ENCODE results near the gene MPV17L2. TPM values are rescaled to one million over a fixed set of nuclear protein-coding genes. Genes with fewer than 3 reads are reported as not detected.

Gene MPV17L2
- total RNA-seq, 1 experiment from 2014 or later: 33.4 TPM

DNA sequence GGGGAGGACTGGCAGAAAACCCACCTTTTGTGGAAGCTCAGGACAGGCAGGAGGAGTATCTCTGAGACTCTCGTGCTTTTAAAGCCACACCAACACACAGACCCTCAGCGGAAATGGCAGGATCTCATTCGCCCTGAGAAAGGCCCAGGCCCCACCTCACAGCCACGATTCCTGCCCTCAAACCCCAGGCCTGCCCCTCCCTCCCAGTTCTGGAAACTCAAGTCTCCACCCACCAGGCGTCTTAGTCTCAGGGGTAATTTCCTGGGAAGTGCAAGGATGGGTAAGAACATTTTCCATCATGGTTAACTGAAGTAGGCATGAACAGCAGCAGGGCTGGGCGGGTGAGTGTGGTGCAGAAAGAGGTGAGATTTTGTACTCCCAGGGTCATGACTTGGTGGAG lies 41.2 kb downstream of the MPV17L2 start:
- DNase-seq (ENCODE audit: low read depth): no peak

- DNase-seq (ENCODE audit: low read depth): no peak
These were observed 46.3 kb downstream of the MPV17L2 start for GRCh38 chr19:18239303-18239702.

GRCh38 chr19:18245297-18245696 lies 52.3 kb downstream of the MPV17L2 start:
- DNase-seq (ENCODE audit: low read depth): no peak

Other genes starting within 250 kb of the MPV17L2 start
- gene KCNN1, start 226.1 kb upstream of the MPV17L2 start, total RNA-seq (2014; rRNA removed; shearing (Covaris generic)): 0.07 TPM in 1 of 2 replicates, not detected in the other
- 9.4 and 12.8 TPM in 2 replicates for gene ARRDC2, start 185.0 kb upstream of the MPV17L2 start, total RNA-seq (2014; rRNA removed; shearing (Covaris generic))
- 2.3 and 3.8 TPM in 2 replicates for gene IL12RB1, start 106.3 kb upstream of the MPV17L2 start, total RNA-seq (2014; rRNA removed; shearing (Covaris generic))
- gene MAST3, start 95.4 kb upstream of the MPV17L2 start, total RNA-seq (2014; rRNA removed; shearing (Covaris generic)): 2.3 and 4.6 TPM in 2 replicates
- 21.4 and 21.7 TPM in 2 replicates for gene PIK3R2, start 40.1 kb upstream of the MPV17L2 start, total RNA-seq (2014; rRNA removed; shearing (Covaris generic))
- gene IFI30, start 19.4 kb upstream of the MPV17L2 start, total RNA-seq (2014; rRNA removed; shearing (Covaris generic)): 81.2 and 112 TPM in 2 replicates
- 3.4 and 5.6 TPM in 2 replicates for gene RAB3A, start 10.8 kb downstream of the MPV17L2 start, total RNA-seq (2014; rRNA removed; shearing (Covaris generic))
- 0.07 and 0.15 TPM in 2 replicates for gene PDE4C, start 33.2 kb downstream of the MPV17L2 start, total RNA-seq (2014; rRNA removed; shearing (Covaris generic))
- 0.10 TPM in 1 of 2 replicates, not detected in the other for gene IQCN, start 81.2 kb downstream of the MPV17L2 start, total RNA-seq (2014; rRNA removed; shearing (Covaris generic))
- gene JUND, start 88.4 kb downstream of the MPV17L2 start, total RNA-seq (2014; rRNA removed; shearing (Covaris generic)): 54.1 and 206 TPM in 2 replicates
- gene LSM4, start 129.9 kb downstream of the MPV17L2 start, total RNA-seq (2014; rRNA removed; shearing (Covaris generic)): 314 and 393 TPM in 2 replicates
- gene PGPEP1, start 147.4 kb downstream of the MPV17L2 start, total RNA-seq (2014; rRNA removed; shearing (Covaris generic)): 10.3 and 13.5 TPM in 2 replicates
- 3.3 and 5.4 TPM in 2 replicates for gene GDF15, start 192.9 kb downstream of the MPV17L2 start, total RNA-seq (2014; rRNA removed; shearing (Covaris generic))
- not detected in 2 replicates for gene LRRC25, start 204.4 kb downstream of the MPV17L2 start, total RNA-seq (2014; rRNA removed; shearing (Covaris generic))
- gene SSBP4, start 226.2 kb downstream of the MPV17L2 start, total RNA-seq (2014; rRNA removed; shearing (Covaris generic)): 55.3 and 61.9 TPM in 2 replicates
- gene ISYNA1, start 244.9 kb downstream of the MPV17L2 start, total RNA-seq (2014; rRNA removed; shearing (Covaris generic)): 6.2 and 8.9 TPM in 2 replicates

Measured in M059J (cell line).